HL-60/S4 treated with phorbol 12-myristate 13-acetate at 8.2 ng/mL for 4 days and 3 days (cell line): ENCODE data around the gene MSH3.
"Not testable (repeated sequence)": the region's sequence is repeated elsewhere in the genome, so short reads cannot be mapped to it uniquely, and the experiment has no call there.

Experiments used
- in situ Hi-C: fragments of 300-500 bp; cut with MboI; formaldehyde crosslinking; loops from 2 replicates; pipeline ENCODE4 v1.15.0; 2022; ENCODE audit warnings: low sequenced_read_pairs

MSH3 gene

DNA sequence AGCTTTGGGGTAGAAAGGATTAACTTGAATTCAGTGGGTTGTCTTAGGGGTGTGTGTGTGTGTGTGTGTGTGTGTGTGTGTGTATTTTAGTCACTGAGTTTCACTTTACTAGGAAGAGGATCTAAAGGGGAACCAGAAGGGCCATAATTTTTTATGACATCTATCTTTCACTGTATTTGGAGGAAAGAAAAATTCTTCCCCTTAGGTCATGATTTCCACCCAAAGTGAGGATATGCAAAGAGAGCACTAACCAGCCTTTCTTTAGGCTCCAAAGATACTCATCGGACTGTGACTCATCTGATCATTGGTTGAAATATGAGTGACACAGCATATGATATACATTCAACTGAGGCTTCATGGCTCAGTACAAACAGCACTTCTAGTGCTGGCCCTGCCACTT, 230.5 kb downstream of the MSH3 start:
- in situ Hi-C loops, result no loop called here

DNA sequence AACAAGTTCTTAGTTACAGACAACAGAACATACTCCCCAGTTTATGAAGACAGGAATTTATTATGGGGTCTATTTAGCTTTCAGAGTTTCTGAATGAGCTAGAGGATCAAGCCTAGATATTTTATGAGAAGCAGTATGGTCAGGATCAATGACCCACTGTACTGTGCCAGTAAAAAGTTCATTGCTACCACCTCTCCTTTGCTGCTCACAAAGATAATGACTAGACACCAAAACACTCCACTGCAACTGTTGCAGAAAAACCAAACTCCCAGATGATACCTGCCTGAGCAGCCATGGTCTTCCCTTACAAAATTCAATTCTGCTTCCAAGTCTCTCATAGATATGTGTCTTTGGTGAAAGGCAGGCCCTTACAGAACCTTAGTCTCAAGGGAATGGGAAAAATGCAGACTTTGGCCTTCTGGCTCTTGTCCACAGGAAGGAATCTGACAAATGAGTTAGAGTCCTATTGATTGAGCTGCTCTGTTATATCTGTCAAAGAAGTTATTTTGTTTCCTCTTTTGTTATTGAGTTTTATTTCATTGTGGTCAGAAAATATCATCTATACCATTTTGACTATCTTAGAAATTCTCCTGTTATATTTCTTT, 231.0 kb downstream of the MSH3 start:
- in situ Hi-C loops, result no loop called here

DNA sequence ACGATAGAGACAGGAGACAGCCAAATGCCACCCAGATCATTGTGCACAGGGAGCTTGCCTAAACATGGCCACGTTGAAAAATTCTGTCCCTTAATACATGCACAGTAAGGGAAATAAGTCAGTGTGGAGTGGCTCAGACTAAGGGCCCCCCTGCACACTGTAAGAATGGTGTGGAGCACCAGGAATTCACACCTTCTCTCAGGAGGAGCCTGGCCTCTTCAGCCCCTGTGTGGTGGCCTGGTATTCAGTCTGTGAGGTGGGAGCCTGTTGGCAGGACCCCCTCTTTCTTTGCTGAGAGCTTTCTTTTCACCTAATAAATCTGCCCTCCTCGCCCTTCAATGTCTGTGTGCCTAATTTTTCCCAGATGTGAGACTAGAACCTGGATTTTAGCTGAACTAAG, 239.6 kb downstream of the MSH3 start:
- in situ Hi-C loops, result no loop called here

DNA sequence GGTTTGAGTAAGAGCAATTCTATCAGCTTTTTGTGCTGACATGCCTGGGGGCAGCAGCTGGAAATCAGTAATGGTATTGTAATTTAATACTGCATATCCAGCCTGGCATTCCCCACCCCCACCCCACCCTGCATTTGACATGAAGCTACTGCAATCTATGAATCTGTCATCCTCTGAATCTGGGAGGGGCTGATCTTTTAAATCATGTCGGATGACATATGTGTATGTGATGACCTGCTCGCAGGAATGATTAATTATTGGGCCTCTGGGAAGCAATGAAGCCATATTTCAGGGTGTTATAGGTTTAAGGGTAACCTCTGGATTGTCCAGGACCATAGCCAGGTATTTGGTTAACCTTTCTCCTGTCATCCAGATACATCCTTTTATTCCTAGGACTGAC, 241.1 kb downstream of the MSH3 start:
- in situ Hi-C loops, result no loop called here

DNA sequence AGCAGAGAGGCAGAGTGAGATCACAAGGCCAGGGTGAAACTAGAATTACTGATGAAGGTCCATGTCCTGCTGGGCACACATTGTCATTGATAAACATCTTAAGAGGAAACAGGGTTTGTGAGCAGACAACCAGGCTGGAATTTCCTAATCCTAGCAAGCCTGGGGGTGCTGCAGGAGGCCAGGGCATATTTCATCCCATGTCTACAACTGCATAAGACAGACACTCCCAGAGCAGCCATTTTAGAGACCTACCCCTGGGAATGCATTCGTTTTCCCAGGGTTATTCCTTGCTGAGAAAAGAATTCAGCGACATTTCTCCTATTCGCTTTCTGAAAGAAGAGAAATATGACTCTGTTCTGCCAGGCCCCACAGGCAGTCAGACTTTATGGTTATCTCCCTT, 248.2 kb downstream of the MSH3 start:
- in situ Hi-C loops, result not testable (repeated sequence)

DNA sequence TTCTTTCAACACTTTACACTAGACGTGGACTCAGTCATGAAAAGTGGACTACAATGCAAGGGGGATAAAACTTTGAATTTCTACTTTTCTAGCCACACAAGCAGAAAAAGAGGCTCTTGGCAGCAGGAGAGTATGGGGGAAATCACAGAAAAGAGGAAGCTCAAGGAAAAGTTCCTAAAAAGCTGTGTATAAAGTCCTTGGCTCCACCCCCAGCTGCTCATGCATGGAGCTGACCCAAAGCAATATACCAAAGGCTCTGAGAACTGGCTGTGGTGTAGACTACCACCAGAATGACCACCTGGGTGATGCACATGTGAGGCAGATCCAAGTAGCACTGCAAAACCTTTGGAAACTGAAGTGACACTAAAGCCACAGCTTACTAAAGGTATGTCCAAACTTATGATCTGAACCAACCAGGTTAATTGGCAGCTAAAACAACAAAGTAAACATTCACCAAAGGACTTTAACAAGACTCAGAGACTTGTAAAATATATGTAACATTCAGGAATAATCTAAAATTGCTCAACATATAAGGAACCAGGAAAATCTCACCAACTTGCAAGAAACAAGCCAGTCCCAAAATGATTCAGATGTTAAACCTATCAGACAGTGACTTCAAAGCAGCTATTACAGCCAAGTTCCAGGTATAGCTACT, 250.2 kb downstream of the MSH3 start:
- in situ Hi-C loops, result no loop called here

DNA sequence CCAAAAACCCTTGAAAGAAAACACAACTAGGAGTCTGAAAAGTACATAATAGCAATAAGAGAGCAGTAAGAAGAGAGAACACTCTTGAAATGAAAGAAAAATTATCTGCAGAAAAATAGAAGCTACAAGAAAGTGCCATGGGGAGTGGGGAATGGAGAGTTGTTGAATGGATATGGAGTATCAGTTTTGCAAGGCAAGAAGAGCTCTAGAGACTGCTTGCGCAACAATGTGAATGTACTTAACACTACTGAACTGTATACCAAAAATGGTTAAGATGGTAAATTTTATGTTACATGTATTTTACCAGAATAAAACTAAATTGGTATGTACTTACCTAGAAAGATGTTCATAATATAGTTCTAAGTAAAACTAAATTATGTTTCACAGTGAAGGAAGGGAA, 251.0 kb downstream of the MSH3 start:
- in situ Hi-C loops, result no loop called here

DNA sequence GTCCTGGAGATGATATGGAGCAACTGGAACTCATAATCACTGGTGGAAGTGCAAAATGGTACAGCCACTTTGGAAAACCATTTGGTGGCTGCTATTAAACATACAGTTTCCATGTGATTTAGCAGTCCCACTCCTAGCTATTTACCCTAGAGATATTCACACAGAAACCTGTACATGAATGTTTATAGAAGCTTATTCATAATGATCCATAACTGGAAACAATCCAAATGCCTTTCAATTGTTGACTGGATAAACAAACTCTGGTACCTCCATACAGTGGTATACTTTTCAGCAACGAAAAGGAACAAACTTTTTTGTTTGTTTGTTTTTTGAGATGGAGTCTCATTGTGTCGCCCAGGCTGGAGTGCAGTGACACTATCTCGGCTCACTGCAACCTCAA, 258.0 kb downstream of the MSH3 start:
- in situ Hi-C loops, result no loop called here

DNA sequence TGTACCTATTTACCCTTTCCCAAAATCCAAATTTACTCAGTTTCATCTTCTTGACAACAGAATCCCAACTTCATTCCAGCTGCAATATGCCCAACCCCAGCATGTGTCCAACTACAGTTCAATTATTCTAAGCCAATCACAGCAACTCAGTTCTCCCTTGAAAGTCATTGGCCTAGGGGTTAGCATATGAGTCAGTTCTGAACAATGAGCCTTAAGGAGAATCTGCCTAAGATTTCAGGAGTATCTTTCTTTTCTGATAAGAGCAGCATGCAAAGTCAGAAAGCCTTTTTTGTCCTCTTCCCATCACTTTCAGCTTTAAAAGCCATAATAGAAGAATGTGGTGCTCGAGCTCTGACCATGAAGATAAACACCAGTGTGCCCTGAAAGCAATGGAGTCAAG, 261.3 kb downstream of the MSH3 start:
- in situ Hi-C loops, result no loop called here

DNA sequence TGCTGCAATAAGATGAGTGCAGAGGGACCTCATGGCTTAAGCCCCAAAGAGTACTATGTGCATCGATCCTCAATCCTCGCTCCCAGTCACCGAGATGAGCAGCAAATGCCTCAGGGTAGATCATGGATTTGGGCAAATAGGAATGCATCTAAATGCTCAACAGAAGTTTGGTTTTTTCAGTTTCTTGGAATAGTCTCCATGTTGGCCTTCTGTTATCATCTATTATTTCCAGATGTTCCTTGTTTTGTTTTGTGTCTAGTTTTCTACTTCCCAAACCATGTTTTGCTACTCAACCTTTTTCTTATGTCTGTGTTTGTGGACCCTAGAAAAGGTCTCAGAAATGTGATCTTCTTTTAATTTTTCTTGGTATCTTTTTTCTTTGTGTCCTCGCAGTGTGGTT, 262.2 kb downstream of the MSH3 start:
- in situ Hi-C loops, result no loop called here

DNA sequence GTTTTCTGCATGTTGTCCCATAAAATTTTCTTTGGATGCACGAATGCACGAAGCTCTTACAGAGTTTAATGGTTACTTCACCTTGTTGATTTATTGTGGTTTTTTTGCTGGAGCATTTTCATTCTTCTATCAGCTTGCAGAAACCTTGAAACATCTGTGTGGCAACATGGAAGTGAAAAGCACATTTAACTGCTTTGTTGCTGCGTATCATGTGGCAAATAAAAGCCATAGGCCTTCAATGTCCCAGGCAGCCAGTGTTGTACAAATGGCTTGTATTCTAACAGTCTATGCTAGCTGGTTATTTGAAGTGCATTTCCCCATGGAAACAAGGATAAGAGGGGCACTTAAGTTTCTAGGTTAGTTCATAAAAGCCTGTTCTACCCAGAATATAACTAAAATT, 263.2 kb downstream of the MSH3 start:
- in situ Hi-C loops, result no loop called here

DNA sequence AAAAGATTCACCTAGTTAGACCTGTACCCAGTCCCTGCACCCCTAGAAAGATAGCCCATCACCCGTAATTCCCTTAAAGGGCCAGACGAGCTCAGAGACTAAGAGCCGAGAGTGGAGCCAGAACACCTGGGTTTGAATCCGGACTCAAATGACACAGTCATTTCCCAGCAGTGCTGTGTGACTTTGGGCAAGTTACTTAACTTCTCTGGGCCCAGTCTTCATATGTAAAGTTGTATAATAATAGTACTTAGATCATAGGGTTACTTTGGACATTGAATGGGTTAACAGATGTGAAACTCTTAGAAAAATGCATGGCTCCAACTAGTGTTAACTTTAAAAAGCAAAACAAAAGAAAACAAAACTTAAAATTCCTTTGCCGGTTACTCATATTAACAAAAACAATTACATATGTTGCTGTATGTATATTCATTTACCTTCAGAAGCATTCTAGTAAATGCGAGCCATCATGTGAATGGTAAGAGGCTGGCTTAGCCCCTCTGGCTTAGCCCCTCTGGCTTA, 265.3 kb downstream of the MSH3 start:
- in situ Hi-C loops, result no loop called here

DNA sequence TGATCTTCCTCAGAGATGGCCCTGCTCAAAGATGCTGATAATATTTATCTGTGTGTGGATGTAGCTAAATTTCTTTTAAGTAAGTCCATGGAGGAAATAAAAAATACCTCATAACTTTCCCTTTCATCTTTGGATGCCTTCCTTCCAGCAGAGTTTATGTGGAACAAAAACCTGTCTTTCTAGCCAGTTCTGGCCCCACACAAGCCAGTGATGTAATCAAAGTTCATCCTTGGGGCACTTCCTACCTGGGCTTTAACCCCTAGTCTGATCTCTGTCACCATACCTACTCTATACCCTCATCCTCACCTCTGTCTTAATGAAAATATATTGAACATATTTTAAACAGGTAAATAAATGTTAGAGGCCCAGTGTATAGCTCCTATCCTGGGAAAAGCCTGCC, 265.9 kb downstream of the MSH3 start:
- in situ Hi-C loops, result no loop called here

DNA sequence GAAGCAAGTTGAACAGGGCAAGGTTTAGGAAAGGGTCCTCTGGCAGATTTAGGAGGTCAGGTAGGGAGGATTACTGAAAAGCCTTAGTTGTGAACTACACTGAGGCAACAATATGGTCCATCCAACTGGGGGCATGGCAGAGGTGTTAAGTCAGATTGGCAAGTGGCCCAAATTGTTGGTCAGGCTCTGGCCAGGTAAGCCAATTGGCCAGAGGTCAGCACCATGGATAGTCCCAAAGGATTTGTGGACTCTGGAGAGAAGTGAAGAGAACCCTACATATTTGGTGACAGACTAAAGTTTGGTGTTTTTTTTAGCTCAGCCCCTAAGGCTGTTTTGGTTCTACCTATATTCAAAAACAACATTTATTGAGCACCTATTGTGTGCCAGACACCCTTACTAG, 266.6 kb downstream of the MSH3 start:
- in situ Hi-C loops, result no loop called here

DNA sequence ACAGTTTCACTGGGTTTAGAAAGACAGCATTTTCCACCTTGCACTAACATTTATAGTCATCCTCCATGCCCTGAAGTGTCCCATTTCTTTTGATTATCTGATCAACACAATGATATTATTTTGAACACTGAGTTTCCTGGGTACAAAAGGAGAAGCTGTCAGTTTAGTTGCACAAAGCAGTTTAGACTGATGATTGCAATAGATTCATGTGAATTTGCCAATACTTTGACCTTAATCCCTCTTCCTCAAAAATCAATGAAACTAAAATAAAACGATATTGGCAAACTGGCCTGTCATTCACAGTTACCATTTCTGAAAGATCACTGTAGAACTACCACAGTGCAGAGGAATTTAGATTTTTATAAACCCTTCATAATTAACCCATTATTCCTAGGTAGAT, 271.5 kb downstream of the MSH3 start:
- in situ Hi-C loops, result no loop called here
